Stimulated activated CD8-positive, alpha-beta memory T cell treated with anti-CD3 and anti-CD28 coated beads, Interleukin-15, amount 100 ng/mL, for 48 hours (primary cell): ENCODE results near the gene ALOX5AP.

Source experiments
- DNase-seq, 2 donors: peaks; one replicate each; pipeline ENCODE4 v3.0.0-alpha.2; 2020; ENCODE audit warnings: low read depth in 2 of 2

Gene ALOX5AP

DNA sequence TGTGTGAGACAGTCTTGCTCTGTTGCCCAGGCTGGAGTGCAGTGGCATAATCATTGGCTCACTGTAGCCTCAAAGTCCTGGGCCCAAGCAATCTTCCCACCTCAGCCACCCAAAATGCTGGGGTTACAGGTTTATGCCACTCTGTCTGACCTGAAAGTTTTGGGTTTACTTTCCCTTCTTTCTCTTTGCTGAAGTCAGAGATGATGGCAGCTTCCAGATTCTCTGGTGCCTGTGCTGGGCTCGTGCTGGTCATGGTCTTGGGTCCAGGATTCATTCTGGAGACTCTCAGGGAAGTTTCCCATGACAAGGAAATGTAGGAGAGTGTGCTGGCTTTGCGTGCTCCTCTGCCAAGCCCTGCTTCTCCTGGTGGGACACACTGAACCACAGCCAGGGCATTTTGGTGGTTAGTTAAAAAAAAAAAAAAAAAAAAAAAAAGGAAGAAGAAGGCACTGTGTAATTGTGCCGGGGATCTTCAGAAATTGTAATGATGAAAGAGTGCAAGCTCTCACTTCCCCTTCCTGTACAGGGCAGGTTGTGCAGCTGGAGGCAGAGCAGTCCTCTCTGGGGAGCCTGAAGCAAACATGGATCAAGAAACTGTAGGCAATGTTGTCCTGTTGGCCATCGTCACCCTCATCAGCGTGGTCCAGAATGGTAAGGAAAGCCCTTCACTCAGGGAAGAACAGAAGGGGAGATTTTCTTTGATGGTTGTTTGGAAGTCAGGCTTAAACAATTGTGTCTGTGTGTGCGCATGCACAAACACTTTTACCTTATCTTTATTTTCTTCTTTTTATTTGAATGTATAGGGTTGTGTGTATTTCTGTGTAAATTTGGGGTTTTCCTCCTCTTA, at the start of gene ALOX5AP:
ALOX5AP (plus strand) TSS at position 519 of the 847 bp plus-strand sequence; CDS start at position 582, 63 bp downstream.
- no peak for DNase-seq

DNA sequence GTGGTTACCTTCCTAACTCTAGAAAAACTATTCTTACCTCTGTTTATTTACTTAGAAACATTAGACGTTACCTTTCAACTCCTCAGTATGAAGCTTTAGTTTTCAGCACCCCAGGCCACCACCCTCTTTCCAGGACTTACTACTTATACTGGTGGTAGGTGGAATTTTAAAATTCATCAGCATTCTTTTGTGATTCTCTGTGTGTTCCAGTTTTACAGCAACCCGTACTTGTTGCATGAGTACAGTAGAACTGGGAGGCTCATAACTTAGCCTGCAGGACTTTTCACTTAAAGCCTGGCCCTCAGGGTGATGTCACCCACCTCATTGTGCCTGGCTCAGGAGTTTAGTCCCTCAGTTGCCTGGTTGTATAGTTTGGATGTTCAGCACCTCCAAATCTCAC, 49.4 kb upstream of the ALOX5AP start:
- DNase-seq = no peak

- no peak for DNase-seq
Observed at GRCh38 chr13:30687601-30688000, 47.7 kb upstream of the ALOX5AP start.

DNA sequence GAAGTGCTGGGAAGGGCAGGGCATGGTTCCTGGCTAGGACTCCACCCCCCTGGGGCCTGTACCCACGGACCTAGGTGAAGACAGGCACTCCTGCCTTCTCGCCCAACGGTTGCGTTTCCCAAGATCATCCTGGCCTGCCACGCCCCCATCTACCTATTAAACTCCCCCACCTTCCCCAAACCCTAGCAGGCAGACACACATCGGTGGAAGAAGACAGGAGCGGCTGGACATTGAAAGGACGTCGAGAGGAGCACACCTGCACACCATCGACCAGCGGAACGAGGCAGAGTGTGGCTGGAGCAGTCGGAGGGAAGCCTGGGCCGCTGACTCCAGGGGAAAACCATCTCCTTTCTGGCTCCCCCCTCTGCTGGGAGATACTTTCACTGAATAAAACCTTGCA, 45.6 kb upstream of the ALOX5AP start:
- DNase-seq = no peak

- DNase-seq = no peak
Observed at GRCh38 chr13:30690282-30691188, 44.8 kb upstream of the ALOX5AP start.

- DNase-seq = no peak
Observed at GRCh38 chr13:30692113-30692512, 43.2 kb upstream of the ALOX5AP start.

DNA sequence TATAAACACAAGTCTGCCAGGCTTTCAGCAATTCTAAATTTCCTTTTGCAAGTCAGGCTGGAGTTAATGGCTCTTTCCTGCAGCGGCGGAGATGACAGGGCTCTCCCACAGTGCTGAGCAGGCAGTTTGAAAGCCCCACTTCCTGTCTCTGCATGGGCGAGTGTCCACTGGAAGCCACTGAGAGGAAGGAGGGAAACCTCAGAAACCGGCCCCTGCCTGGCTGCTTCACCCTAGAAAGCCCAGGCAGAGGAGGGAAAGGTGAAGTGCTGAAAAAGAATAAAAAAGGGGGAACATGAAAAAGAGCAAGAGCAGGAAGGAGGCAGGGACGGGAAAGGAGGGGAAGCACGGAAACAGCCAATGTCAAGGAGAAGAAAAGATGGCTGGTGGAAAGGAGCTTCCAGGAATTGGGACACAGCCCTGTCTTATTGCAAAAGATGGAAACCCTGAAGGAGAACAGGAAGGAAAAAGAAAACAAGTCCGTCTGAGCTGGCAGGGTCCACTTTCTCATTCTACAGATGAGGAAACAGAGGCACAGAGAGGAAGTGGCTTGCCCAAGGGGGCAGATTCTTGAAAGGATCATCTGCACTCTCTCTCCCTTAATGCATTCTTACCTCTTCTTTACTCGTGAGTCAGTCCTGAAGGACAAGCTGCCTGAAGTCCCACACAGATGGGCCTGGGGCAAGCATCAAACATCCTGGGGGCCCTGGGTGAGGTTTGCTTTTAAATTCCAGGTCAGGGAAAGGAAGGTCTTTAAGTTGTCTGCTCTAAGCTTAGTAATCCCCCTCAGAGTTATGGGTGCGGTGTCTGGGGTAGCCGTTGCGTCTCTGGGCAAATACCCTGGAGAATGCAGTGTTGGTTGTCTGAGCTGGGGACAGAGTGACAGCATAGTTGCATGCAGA, 38.8 kb upstream of the ALOX5AP start:
- DNase-seq = no peak

DNA sequence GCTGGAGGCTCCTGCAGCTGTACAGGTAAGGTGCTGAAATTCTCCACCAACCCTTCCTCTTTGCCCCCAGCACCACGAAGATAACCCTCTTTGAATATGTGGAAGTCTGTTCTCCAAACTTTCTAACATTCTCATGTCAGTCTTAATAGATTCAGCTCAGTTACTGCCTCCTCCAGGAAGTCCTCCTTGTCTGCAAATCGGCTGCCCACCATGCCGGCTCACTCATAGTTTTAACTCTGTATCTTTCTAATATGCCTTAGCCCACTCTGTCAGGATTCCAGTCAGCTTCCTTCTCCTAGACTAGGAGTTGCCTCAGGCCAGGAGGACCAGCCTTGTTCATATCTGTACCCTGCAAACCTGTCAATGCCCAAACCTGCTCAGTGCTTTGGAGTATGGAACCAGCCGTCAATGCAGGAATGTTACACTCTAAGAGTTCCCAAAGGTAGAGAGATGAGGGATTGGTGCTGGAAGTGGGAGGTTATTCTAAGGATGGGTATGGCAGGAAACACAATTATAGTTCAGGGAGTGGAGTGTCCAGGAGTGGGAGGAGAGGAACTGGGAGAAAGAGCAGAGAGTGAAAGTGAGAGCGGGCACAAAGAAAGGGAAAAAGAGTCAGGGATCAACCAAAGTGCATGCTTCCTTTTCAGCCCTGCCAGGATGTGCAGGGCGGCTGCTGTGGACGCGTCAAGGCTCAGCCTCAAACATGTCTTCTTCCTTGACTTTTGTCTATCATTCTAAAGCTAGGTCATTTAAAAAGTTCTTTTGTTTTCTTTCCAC, 38.0 kb upstream of the ALOX5AP start:
- DNase-seq = no peak

GRCh38 chr13:30697996-30698401, 37.3 kb upstream of the ALOX5AP start:
- no peak for DNase-seq

DNA sequence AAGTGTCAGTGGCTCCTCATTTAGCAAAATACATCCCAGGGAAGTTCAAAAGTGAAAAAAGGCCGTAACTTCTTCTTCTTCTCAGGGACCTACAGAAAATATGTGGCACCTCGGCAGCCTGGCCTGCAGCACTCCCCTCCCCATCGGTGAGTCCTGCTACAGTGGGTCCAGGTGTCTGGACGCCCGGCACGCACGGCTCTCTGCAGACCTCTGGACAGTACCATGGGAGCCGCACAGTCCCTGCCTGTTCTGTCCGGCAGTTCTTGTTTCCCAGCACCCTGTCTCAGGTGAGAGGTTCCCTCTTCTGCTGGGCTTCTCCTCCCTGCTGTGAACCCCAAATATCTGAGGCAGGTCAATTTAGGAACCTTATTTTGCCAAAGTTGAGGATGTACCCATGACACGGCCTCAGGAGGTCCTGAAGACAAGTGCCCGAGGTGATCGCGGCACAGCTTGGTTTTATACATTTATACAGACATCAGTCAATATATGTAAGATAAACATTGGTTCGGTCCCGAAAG, 36.8 kb upstream of the ALOX5AP start:
- no peak for DNase-seq

DNA sequence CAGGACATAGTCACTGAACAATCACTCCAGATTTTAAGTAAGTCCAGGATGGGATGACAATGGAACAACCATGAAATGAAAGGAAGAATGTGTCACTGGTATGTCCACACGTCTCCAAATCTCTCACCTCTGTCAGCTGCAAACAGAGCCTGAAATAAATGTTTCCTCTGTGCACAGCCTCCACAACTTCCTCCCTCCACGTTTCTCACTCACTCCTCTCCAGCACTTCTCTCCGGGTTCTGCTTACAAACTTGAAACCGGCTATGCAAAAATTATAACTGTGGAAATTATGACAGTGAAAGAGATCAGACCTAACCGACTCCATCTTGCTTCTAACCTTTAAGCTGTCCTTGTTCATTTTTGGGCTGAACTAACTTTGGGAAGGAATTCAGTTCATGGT, 35.0 kb upstream of the ALOX5AP start:
- no peak for DNase-seq

- no peak for DNase-seq
Observed at GRCh38 chr13:30702006-30702405, 33.3 kb upstream of the ALOX5AP start.

- DNase-seq = no peak
Observed at GRCh38 chr13:30704596-30704995, 30.7 kb upstream of the ALOX5AP start.

GRCh38 chr13:30705680-30706079, 29.7 kb upstream of the ALOX5AP start:
- no peak for DNase-seq

DNA sequence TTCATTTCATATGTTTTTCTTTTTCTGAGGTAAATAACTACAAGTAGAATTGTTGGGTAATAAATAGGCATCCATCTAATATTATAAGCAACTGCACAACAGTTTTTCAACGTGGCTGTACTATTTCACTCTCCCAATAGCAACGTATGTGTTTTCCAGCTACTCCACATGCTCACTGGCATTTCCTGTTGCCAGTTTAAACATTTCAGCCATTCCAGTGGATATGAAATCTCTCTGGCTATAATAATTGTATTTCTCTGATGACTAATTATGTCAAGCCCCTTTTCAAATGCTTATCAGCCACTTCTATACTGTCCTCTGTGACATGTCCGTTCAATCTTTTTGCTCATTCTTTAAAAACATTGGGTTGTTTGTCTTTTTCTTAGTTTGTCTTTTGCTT, 26.8 kb upstream of the ALOX5AP start:
- no peak for DNase-seq

- no peak for DNase-seq
Observed at GRCh38 chr13:30710442-30710841, 24.9 kb upstream of the ALOX5AP start.

GRCh38 chr13:30711375-30711774, 24.0 kb upstream of the ALOX5AP start:
- DNase-seq = no peak

DNA sequence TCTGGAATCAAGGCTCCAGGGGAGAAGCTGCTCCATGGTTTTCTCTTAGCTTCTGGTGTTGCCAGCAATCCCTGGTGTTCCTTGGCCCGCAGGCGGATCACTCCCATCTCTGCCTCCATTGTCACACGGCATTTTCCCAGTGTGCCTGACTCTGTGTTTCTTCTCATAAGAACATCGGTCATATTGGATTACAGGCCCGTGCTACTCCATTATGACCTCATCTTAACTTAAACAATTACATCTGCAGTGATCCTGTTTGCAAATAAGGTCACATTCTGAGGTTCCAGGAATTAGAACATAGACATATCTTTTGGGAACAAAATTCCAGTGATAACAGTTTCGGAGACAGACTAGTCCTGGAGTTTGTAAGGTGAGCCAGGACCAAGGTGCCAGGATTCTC, 23.5 kb upstream of the ALOX5AP start:
- no peak for DNase-seq

- no peak for DNase-seq
Observed at GRCh38 chr13:30712536-30713532, 22.5 kb upstream of the ALOX5AP start.
